ENCODE measurements around the gene KIRREL3.

Gene KIRREL3

DNA sequence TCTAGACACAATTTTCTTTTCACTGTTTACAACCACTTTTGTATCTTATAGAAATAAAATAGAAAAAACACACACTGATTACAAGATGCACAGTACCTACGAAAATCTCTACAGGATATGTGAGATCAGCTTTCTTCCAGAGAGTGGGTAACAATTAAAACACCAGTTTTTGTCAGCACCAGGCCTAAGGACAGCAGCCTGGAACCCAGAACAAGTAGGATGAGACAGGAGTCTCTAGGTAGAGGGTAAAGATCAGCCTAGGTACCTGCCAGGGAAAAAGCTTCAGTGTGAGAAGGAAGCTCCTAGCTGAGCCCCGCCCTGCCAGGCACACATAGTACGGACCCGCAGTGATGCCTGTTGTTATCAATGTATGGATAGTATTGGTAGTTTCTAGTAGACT is 61.9 kb downstream of the KIRREL3 start:
- H3K36me3 ChIP-seq (ENCODE audit: low read length), result no peaks in the 10 kb centered on the region
- no peaks in the 10 kb centered on the region for H3K79me2 ChIP-seq (ENCODE audit: insufficient read depth, low read length)
- no peaks in the 10 kb centered on the region for H3K27me3 ChIP-seq (ENCODE audit: low read length)
- no peaks in the 10 kb centered on the region for H3F3A ChIP-seq (ENCODE audit: insufficient read depth)
- no peak overlapping the region for H3K9ac ChIP-seq (ENCODE audit: low read length)
- H4K20me1 ChIP-seq (ENCODE audit: low read depth, low read length), result no peaks in the 10 kb centered on the region
- H3K4me3 ChIP-seq (ENCODE audit: insufficient read depth, low read length, poor library complexity, severe bottlenecking), result no peak overlapping the region
- no peak overlapping the region for H3K27ac ChIP-seq (ENCODE audit: low read depth, low read length)
- H3K4me2 ChIP-seq (ENCODE audit: low read depth, low read length, poor library complexity, severe bottlenecking), result no peak overlapping the region
- H2AFZ ChIP-seq (ENCODE audit: low read depth, low read length, severe bottlenecking), result no peak overlapping the region
- H3K9me2 ChIP-seq (replicated peaks; ENCODE audit: insufficient read depth, low read length), result no peaks in the 10 kb centered on the region
- no peak for TF ChIP-seq EZH2phosphoT487 (conservative IDR thresholded peaks at IDR 0.05; ENCODE audit: low read length)
- TF ChIP-seq CTCF (IDR thresholded peaks at IDR 0.05; ENCODE audit: insufficient read depth, low read length, poor library complexity, severe bottlenecking), result no peak
- H3K9me3 ChIP-seq (ENCODE audit: insufficient read depth, low read length), result no peaks in the 10 kb centered on the region

GRCh38 chr11:126930091-126930841 is 70.3 kb downstream of the KIRREL3 start:
- Histone ChIP-seq H2AFZ (ENCODE audit: low read depth, low read length, severe bottlenecking) (no peak overlapping the region), H3K9me3 (ENCODE audit: insufficient read depth, low read length) (no peaks in the 10 kb centered on the region), H3K4me2 (ENCODE audit: low read depth, low read length, poor library complexity, severe bottlenecking) (no peak overlapping the region), H3K36me3 (ENCODE audit: low read length) (no peaks in the 10 kb centered on the region), H3K79me2 (ENCODE audit: insufficient read depth, low read length) (no peaks in the 10 kb centered on the region), H3F3A (ENCODE audit: insufficient read depth) (no peaks in the 10 kb centered on the region), H3K9ac (ENCODE audit: low read length) (no peak overlapping the region), H4K20me1 (ENCODE audit: low read depth, low read length) (no peaks in the 10 kb centered on the region), H3K9me2 (replicated peaks; ENCODE audit: insufficient read depth, low read length) (no peaks in the 10 kb centered on the region), H3K27me3 (ENCODE audit: low read length) (no peaks in the 10 kb centered on the region), H3K4me3 (ENCODE audit: insufficient read depth, low read length, poor library complexity, severe bottlenecking) (no peak overlapping the region), H3K27ac (ENCODE audit: low read depth, low read length) (no peak overlapping the region)
- TF ChIP-seq EZH2phosphoT487 (conservative IDR thresholded peaks at IDR 0.05; ENCODE audit: low read length) (no peak), CTCF (IDR thresholded peaks at IDR 0.05; ENCODE audit: insufficient read depth, low read length, poor library complexity, severe bottlenecking) (no peak)

DNA sequence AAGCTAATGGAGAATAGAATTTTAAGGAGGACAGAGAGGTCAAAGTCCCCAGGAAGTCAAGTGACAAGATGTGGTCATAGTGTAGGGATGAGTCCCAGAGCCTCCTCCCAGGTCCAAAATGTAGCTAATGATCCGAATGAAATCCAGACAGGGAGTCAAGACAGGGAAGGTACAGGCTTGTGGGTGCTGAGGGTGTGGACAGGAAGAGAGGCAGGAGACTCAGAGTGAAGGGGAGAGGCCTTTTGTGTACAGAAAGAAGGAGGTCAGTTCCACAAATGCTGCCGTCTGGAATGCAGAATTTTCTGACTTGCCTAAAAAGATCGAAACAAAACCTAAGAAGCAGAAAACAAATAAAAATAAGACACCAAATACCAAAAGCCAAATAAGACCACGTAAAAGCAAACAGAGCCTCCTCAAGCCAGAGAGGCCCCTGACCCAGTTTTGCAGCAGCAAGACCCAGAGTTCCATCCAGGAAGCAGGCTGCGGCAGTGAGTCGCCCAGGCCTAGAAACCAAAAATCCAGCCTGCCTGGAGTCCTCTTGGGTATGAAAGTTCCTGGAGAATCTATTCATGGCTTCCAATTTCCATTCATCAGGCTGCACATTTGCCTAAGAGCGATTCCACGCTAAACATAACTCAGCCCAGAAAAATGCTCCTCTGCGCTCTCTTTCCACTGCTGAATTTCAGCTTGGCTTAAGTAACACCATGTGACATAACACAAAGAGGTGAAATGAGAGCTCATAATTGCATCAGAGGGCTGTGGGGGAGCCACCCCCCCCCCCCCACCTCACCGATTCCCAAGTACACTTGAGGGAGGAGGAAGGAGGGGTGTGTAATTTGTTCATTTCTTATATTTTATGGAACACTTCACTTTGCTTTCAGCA is 71.2 kb downstream of the KIRREL3 start:
- Histone ChIP-seq H3K27ac (ENCODE audit: low read depth, low read length) (no peak overlapping the region), H3K4me2 (ENCODE audit: low read depth, low read length, poor library complexity, severe bottlenecking) (no peak overlapping the region), H2AFZ (ENCODE audit: low read depth, low read length, severe bottlenecking) (no peak overlapping the region), H3K79me2 (ENCODE audit: insufficient read depth, low read length) (no peaks in the 10 kb centered on the region), H3F3A (ENCODE audit: insufficient read depth) (no peaks in the 10 kb centered on the region), H3K9ac (ENCODE audit: low read length) (no peak overlapping the region), H3K9me3 (ENCODE audit: insufficient read depth, low read length) (no peaks in the 10 kb centered on the region), H4K20me1 (ENCODE audit: low read depth, low read length) (no peaks in the 10 kb centered on the region), H3K27me3 (ENCODE audit: low read length) (no peaks in the 10 kb centered on the region), H3K36me3 (ENCODE audit: low read length) (no peaks in the 10 kb centered on the region), H3K9me2 (replicated peaks; ENCODE audit: insufficient read depth, low read length) (no peaks in the 10 kb centered on the region), H3K4me3 (ENCODE audit: insufficient read depth, low read length, poor library complexity, severe bottlenecking) (no peak overlapping the region)
- no peak for TF ChIP-seq CTCF (IDR thresholded peaks at IDR 0.05; ENCODE audit: insufficient read depth, low read length, poor library complexity, severe bottlenecking)
- no peak for TF ChIP-seq EZH2phosphoT487 (conservative IDR thresholded peaks at IDR 0.05; ENCODE audit: low read length)

Data from SU-DHL-6 (cell line).